Fibroblast of pulmonary artery (primary cell): Measurements from ENCODE around the gene SLC28A3.

Experiments used
- DNase-seq: peaks from one replicate; pipeline ENCODE4 v3.0.0-alpha.2; 2010; ENCODE audit warnings: low read depth
- H3K4me3 ChIP-seq: replicated peaks from 2 replicates; pipeline ENCODE4 v1.5.1; 2011; ENCODE audit warnings: low read depth, mild to moderate bottlenecking, control low read depth, low read length, moderate library complexity
- TF ChIP-seq, protein P1 (sequence below): IDR thresholded peaks from 2 replicates; pipeline ENCODE4 v1.5.1; 2011; ENCODE audit warnings: mild to moderate bottlenecking, control low read depth, low read length, inconsistent platforms; ENCODE audit errors: missing control alignments

SLC28A3 gene

DNA sequence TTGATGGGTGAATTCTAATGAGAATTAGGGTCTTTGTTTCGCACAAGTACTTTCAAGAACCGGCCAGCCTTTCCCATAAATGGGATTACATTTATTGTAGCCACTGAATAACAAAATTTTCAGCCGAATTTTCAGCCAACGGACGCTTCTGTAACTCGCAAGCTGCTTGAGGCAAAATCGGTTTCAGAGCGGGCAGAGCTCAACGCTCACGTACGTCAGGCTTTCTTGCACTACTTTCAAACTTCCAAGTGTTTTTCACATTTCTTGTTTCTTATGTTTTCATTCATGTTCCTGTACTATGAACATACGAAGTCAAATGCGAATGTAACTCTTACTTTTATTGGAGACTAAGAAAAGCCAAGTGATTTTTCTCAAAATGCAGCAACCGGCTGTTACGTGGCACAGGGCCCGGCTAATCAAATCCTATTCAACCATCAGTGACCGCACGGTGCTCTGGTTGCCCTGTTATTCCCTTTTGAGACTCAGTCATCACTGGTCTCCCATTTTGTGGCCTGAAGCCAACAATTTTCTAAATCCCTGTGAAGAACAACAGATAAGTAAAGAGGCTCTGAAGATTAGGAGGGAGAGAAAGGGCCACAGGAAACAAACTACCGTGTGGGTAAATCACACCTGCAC, 68.5 kb downstream of the SLC28A3 start:
- TF ChIP-seq, protein P1, sequence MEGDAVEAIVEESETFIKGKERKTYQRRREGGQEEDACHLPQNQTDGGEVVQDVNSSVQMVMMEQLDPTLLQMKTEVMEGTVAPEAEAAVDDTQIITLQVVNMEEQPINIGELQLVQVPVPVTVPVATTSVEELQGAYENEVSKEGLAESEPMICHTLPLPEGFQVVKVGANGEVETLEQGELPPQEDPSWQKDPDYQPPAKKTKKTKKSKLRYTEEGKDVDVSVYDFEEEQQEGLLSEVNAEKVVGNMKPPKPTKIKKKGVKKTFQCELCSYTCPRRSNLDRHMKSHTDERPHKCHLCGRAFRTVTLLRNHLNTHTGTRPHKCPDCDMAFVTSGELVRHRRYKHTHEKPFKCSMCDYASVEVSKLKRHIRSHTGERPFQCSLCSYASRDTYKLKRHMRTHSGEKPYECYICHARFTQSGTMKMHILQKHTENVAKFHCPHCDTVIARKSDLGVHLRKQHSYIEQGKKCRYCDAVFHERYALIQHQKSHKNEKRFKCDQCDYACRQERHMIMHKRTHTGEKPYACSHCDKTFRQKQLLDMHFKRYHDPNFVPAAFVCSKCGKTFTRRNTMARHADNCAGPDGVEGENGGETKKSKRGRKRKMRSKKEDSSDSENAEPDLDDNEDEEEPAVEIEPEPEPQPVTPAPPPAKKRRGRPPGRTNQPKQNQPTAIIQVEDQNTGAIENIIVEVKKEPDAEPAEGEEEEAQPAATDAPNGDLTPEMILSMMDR = no peak
- H3K4me3 ChIP-seq = peak overlapping the region; percentile 51
- peak; percentile 33 for DNase-seq

DNA sequence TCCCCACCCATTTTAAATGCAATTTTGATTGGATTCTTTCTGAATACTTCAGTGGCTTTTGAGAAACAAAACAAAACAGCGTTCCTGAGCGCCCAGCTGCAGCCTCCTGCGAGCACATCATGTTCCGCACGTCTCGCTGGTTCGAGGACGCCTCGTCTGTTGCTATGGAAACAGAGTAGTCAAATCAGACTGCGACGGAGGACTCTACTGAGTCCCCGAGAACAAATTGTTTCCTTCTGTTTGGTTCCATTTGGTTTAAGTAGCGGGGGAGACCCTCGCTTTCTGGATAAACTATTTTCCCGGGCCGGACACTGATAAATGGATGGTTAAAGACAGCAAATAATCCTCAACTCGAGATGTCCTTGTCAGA, 69.0 kb downstream of the SLC28A3 start:
- DNase-seq = peak; percentile 81
- TF ChIP-seq, protein P1 = no peak
- peak overlapping the region; percentile 51 for H3K4me3 ChIP-seq

DNA sequence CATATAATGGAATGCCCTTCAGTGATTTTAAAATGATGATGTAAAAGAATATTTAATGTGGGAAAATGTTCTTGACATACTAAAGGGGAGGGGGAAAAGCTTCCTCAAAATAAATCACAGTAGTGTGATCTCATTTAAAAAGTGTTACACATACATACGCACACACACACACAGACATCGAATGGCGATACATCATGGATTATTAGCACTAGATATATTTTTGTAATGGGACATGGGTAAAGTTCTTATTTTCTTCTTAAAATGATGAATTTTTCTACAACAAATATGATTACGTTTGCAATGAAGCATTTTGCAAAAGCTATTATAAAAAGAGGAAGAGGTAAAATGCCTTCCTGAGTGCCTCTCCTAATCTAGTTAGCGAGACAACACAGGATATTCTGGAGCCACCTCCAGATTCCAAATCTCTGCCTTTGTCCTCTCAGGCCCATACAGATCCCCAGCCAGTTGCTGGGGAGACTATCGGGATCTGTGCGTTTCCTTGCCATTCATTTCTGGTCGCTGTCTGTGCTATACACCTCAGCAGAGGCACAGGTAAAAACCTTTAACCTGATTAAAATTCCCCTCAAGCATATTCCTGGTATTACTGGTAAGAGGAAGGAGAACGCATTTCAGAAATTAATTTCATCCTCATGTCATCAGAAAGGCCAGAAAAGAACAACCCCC, 69.6 kb downstream of the SLC28A3 start:
- TF ChIP-seq, protein P1 = no peak
- no peak for DNase-seq
- peak overlapping the region; percentile 51 for H3K4me3 ChIP-seq

DNA sequence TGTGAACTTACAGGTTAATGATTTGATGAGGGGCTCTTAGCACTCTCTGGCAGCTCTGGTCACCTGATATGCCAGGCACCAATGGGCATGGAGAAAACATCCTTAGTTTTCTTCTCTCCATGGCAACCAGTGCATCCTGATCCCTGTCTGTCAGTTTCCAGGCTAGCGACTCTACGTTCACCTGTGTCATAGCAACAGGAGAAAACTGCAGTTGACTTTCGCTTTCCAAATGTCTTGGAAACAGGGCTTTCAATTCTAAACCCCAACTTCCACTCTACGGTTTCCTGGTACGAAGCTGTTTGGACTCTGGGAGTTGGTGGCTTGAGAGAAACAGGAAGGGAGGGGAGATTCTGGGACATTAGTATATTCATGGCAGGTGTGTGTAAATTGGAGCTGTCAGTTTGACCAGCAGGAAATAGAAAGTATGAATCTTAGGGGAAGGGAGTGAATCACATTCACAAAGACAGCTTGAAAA, 74.4 kb downstream of the SLC28A3 start:
- H3K4me3 ChIP-seq = no peak overlapping the region
- no peak for DNase-seq
- TF ChIP-seq, protein P1 = no peak

DNA sequence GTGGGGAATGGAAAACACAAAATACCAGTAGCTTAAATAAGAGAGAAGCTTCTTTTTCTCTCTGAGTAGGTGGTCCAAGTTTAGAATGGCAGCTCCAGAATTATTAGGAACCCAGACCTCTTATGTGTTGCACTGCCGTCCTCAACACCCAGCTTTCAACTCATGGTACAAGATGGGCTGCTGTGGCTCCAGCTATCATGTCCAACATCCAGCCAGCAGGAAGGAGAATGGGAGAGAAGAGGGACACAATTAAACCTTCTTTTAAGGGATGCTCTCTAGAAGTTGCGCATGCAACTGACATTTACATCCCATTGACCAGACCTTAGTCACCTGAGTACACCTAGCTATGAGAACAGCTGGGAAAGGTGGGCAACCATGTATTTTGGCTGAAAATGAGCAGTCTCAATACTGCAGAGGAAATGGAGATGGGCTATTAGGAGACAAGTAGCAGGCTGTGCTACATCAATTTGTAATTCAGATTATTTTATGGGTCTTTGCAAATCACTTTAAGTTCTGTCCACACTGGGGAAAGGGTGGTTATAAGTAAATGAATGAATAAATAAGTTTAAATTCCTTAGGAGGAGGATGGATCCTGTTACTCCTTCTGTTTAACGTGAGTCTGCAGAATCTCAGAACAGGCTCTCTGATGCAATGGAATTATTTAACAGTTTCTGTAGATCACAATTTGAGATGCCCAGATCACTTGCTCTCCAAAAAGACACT, 76.1 kb downstream of the SLC28A3 start:
- no peak overlapping the region for H3K4me3 ChIP-seq
- DNase-seq = no peak
- TF ChIP-seq, protein P1 = no peak

DNA sequence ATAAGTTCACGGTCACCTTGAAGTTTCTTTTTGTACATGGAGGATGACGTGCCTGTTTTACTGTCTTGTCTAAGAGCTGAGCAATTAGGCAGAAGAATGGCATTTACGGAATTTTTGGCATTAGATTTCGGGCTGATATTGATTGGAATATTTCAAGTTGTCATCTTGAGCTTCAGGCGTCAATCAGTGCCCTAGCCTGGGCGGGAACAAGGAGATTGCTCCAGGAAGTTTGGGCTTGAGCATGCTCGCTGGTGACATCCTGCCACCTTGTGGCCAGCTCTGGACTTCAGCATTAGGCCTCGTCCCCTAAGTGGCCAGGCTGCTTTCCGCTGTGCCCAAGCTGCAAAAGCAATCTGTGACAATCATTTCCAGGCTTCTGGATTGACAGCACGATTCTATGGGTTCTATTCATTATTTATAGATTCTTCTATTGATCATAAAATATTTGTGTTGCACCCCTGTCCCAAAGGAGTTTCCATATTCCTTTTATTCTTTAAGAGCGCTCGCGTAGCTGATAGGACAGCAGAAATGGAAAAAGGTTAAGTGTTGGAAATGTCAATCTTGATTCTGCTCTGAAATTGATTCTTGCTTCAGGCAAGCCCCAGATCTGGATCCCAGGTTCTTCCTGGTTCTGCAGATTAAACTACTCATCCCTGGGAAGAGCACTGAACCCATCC, 79.3 kb downstream of the SLC28A3 start:
- peak overlapping the region; percentile 24 for H3K4me3 ChIP-seq
- DNase-seq = peak; percentile 86
- TF ChIP-seq, protein P1 = peak; percentile 90
